PC-9 (cell line): ENCODE measurements around the gene TCEA2. TPM values are rescaled to one million over a fixed set of nuclear protein-coding genes. Genes with fewer than 3 reads are reported as not detected.

Experiments used
- BruUV-seq: library from RNA; stranded (reverse); fragments of 400-500 nt; replicated peaks from 2 replicates; lab custom pipeline; 2021; lab: Mats Ljungman, UMichigan
- CTCF ChIA-PET: fragments of 300-600 bp; sonication (Branson Sonifier 250); formaldehyde crosslinking; loops from one replicate; lab custom pipeline; 2022; ENCODE audit warnings: antibody characterized with exemption; lab: Charles Lee
- POLR2A ChIA-PET: fragments of 300-600 bp; sonication (Branson Sonifier 250); formaldehyde crosslinking; loops from one replicate; lab custom pipeline; 2022; ENCODE audit warnings: antibody characterized with exemption; ENCODE audit not compliant: unreplicated experiment; lab: Charles Lee
- DNase-seq, 2 experiments: peaks; one replicate each; pipeline versions ENCODE4 v3.0.0 to v3.0.0-alpha.2; 2015 to 2022; ENCODE audit warnings: mixed read lengths in 1 of 2
- H2AFZ ChIP-seq: fragments of 200-600 bp; sonication (generic); 2 replicates; pipeline ENCODE4 v1.8.1; 2017; ENCODE audit warnings: antibody characterized with exemption
- H3F3A ChIP-seq: fragments of 200-600 bp; sonication (generic); 2 replicates; pipeline ENCODE4 v1.8.1; 2017; ENCODE audit warnings: antibody characterized with exemption, mild to moderate bottlenecking, low read depth; ENCODE audit not compliant: insufficient read depth
- H3K27ac ChIP-seq: fragments of 200-600 bp; sonication (generic); 2 replicates; pipeline ENCODE4 v1.6.1; 2016; ENCODE audit warnings: mixed run types
- H3K27me3 ChIP-seq: fragments of 200-600 bp; sonication (generic); 2 replicates; pipeline ENCODE4 v1.6.1; 2016; ENCODE audit warnings: low read depth, mixed run types; ENCODE audit not compliant: insufficient read depth
- H3K36me3 ChIP-seq: fragments of 200-600 bp; sonication (generic); 2 replicates; pipeline ENCODE4 v1.6.1; 2016; ENCODE audit warnings: low read depth, mixed run types
- H3K4me1 ChIP-seq: fragments of 200-600 bp; sonication (generic); replicated peaks from 2 replicates; pipeline ENCODE4 v1.6.1; 2016; ENCODE audit warnings: mixed run types; ENCODE audit not compliant: insufficient read depth
- H3K4me2 ChIP-seq: fragments of 200-600 bp; sonication (generic); 2 replicates; pipeline ENCODE4 v1.6.1; 2017; ENCODE audit warnings: mixed run types
- H3K4me3 ChIP-seq: fragments of 200-600 bp; sonication (generic); 2 replicates; pipeline ENCODE4 v1.6.1; 2016; ENCODE audit warnings: mixed run types
- H3K79me2 ChIP-seq: fragments of 200-600 bp; sonication (generic); 2 replicates; pipeline ENCODE4 v1.6.1; 2017; ENCODE audit warnings: low read depth, mixed run types
- H3K9me2 ChIP-seq: fragments of 200-600 bp; sonication (generic); 2 replicates; pipeline ENCODE4 v1.8.1; 2017; ENCODE audit warnings: mild to moderate bottlenecking; ENCODE audit not compliant: insufficient read depth
- H3K9me3 ChIP-seq: fragments of 200-600 bp; sonication (generic); 2 replicates; pipeline ENCODE4 v1.8.1; 2016; ENCODE audit warnings: low read depth; ENCODE audit not compliant: insufficient read depth
- H4K20me1 ChIP-seq: fragments of 200-600 bp; sonication (generic); 2 replicates; pipeline ENCODE4 v1.8.1; 2017; ENCODE audit not compliant: insufficient read depth
- EZH2 ChIP-seq: fragments of 200-600 bp; sonication (generic); IDR thresholded peaks from 2 replicates; pipeline ENCODE4 v1.8.0; 2017; ENCODE audit warnings: antibody characterized with exemption, low read depth
- intact Hi-C: fragments of 100-400 bp; cut with micrococcal nuclease; formaldehyde crosslinking; loops from one replicate; pipeline ENCODE4 v1.10.0; 2022; ENCODE audit not compliant: unreplicated experiment
- total RNA-seq: library from RNA; stranded (reverse); gene quantifications from 2 replicates; pipeline ENCODE4 v1.2.3, GENCODE V29; 2021
- TF ChIP-seq, protein P1 (sequence below): fragments of 200-600 bp; sonication (generic); conservative IDR thresholded peaks from 2 replicates; pipeline ENCODE4 v1.6.1; 2017; ENCODE audit warnings: mixed run types, antibody characterized with exemption, mild to moderate bottlenecking, moderate library complexity

The TCEA2 gene
- total RNA-seq, 1 experiment from 2014 or later, result 100 TPM

GRCh38 chr20:64029293-64030117, 33.5 kb upstream of the TCEA2 start:
- H4K20me1 ChIP-seq, result peaks cover 21% of the 10 kb centered on the region
- H3K79me2 ChIP-seq, result no peaks in the 10 kb centered on the region
- CTCF ChIA-PET, result no interaction called here
- H3K4me2 ChIP-seq, result no peak overlapping the region
- peaks cover 16% of the 10 kb centered on the region for H3K36me3 ChIP-seq
- no peaks in the 10 kb centered on the region for H3K4me1 ChIP-seq
- H3K27ac ChIP-seq, result no peak overlapping the region
- peaks cover 5% of the 10 kb centered on the region; the same call in 1 of the 2 replicates for H3F3A ChIP-seq
- intact Hi-C loops, result no loop called here
- H3K9me2 ChIP-seq, result no peaks in the 10 kb centered on the region
- DNase-seq, result no peak
- no peak for TF ChIP-seq EZH2
- TF ChIP-seq, protein P1, sequence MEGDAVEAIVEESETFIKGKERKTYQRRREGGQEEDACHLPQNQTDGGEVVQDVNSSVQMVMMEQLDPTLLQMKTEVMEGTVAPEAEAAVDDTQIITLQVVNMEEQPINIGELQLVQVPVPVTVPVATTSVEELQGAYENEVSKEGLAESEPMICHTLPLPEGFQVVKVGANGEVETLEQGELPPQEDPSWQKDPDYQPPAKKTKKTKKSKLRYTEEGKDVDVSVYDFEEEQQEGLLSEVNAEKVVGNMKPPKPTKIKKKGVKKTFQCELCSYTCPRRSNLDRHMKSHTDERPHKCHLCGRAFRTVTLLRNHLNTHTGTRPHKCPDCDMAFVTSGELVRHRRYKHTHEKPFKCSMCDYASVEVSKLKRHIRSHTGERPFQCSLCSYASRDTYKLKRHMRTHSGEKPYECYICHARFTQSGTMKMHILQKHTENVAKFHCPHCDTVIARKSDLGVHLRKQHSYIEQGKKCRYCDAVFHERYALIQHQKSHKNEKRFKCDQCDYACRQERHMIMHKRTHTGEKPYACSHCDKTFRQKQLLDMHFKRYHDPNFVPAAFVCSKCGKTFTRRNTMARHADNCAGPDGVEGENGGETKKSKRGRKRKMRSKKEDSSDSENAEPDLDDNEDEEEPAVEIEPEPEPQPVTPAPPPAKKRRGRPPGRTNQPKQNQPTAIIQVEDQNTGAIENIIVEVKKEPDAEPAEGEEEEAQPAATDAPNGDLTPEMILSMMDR, result no peak
- no peaks in the 10 kb centered on the region for H3K9me3 ChIP-seq
- H2AFZ ChIP-seq, result no peak overlapping the region
- POLR2A ChIA-PET, result no interaction called here
- no peak overlapping the region for H3K4me3 ChIP-seq
- no TSS peak for BruUV-seq
- H3K27me3 ChIP-seq, result no peaks in the 10 kb centered on the region

DNA sequence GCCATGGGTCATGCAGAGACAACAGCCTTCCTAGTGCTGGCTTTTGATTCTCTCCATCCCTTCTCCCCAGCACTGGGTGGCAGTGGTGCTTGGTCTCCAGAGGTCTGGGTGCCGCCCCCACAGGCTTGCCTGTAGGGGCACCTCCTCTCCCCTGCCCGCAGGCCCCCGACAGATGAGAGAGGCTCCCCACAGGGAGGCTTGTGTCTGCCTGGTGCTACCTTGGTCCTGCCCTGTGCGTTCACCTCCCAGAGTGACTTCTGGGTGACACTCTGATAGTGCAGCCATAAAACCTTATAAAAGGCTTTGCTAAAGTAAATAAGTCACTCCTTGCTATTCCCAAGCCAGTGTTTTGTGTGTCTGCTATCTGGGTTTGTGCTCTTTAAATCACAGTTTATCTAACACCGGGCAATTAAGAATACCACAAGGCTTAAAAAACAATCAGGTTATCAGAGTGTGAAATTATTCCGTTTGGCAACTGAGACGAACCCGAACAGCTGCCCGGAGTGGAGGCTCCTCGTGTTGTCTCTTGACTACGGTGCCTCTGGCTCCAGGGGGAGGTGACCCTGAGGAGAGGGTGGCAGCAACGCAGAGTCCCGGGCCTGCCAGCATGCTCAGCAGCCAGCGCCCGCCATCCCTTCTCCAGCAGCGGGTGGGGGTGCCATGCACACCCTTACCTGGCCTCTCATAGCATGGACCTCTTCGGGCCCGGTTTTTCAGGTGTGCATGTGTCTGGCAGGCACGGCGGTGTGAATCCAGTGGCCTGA, 32.4 kb upstream of the TCEA2 start:
- no peaks in the 10 kb centered on the region for H3K9me2 ChIP-seq
- no peaks in the 10 kb centered on the region for H3K79me2 ChIP-seq
- DNase-seq, result no peak
- no peak overlapping the region for H2AFZ ChIP-seq
- intact Hi-C loops, result no loop called here
- no peak overlapping the region for H3K4me3 ChIP-seq
- H3K27ac ChIP-seq, result no peak overlapping the region
- no peaks in the 10 kb centered on the region for H3K9me3 ChIP-seq
- H3K4me2 ChIP-seq, result no peak overlapping the region
- H3K27me3 ChIP-seq, result no peaks in the 10 kb centered on the region
- peaks cover 16% of the 10 kb centered on the region for H3K36me3 ChIP-seq
- TF ChIP-seq, protein P1, result no peak
- CTCF ChIA-PET, result no interaction called here
- POLR2A ChIA-PET, result no interaction called here
- peaks cover 16% of the 10 kb centered on the region for H4K20me1 ChIP-seq
- BruUV-seq, result no TSS peak
- peaks cover 15% of the 10 kb centered on the region; the same call in 1 of the 2 replicates for H3F3A ChIP-seq
- no peaks in the 10 kb centered on the region for H3K4me1 ChIP-seq

DNA sequence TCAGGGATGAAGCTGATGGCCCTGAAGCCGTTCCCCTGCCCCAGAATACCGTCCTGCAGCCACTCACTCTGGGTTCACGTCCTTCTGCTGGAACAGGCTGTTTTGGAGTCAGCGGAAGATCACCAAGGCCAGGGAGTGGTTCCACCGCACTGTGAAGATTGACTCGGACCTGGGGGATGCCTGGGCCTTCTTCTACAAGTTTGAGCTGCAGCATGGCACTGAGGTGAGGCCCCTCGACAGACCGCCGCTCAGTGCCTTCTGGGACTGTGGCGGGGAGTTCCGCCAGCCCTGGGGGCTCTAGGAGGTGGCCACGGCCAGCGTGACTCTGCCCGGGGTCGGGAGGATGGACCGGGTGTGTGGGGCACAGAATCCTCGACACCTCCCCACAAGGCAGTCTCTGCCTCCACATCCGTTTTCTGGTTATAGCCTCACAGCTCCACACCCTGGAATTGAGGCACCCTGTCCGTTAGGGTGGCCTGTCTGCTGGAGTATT, 31.1 kb upstream of the TCEA2 start:
- intact Hi-C loops, result no loop called here
- Histone ChIP-seq H3K27ac (no peak overlapping the region), H3K4me3 (no peak overlapping the region), H3F3A (peaks cover 15% of the 10 kb centered on the region; the same call in 1 of the 2 replicates), H3K9me2 (no peaks in the 10 kb centered on the region), H3K4me1 (no peaks in the 10 kb centered on the region), H3K27me3 (no peaks in the 10 kb centered on the region), H3K4me2 (no peak overlapping the region), H2AFZ (no peak overlapping the region), H3K79me2 (no peaks in the 10 kb centered on the region), H3K36me3 (0 out of 2 replicates have a peak, but pooled peaks cover 12% of the 10 kb centered on the region), H3K9me3 (no peaks in the 10 kb centered on the region), H4K20me1 (peaks cover 18% of the 10 kb centered on the region)
- no peak for DNase-seq
- no peak for TF ChIP-seq EZH2
- TF ChIP-seq, protein P1, result no peak
- BruUV-seq, result no TSS peak
- ChIA-PET POLR2A (interaction anchor here (0.9 kb wide), 1 partner anchor 1269 kb away, joined by 3 read pairs; no protein-coding TSS in a partner anchor), CTCF (no interaction called here)
